NOMO-1 treated with DMSO at 0.1 percent for 48 hours (cell line): Measurements from ENCODE around the gene LAMTOR5.
A peak's percentile ranks its signal among the peaks of the same experiment; 100 is the strongest.

Experiments
- DNase-seq: peaks from one replicate; lab custom pipeline; 2025; ENCODE audit not compliant: unreplicated experiment; lab: John Stamatoyannopoulos, UW

The LAMTOR5 gene

DNA sequence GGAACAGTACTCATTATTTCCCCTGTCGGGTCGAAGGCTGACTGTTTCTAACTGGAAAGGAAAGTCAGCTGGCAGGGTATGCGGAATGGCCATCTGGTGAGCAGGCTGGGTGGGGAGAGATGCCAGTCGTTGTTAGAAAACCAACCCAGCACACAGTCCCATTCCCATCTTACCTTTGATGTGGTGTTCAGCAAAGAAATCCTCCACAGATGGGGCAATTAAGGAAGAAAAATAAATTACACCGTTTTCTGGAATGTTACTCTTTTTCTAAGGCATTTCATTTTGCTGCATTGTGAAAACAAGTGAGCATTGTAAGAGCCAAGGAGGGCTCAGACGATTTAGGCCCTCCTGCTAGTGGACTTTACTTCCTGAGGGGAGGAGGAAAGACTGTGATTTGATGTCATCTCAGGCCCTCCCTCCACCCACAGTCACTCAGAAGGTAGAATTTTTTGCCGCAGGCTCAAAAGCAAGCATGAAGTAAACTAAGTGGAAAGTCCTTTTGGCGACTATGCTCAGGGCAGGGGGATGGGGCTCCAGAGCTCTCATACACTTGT is 16.7 kb downstream of the LAMTOR5 start, which contains the start of gene SLC16A4:
Gene SLC16A4, minus strand, starts transcription at position 335 of the 554 bp plus-strand sequence. CDS start 1,703 bp downstream, outside the sequence.
- no peak for DNase-seq

GRCh38 chr1:110390096-110390495 is 17.4 kb downstream of the LAMTOR5 start:
- no peak for DNase-seq

GRCh38 chr1:110387048-110387754 is 20.3 kb downstream of the LAMTOR5 start:
- no peak for DNase-seq

- no peak for DNase-seq
Observed at GRCh38 chr1:110385369-110385768, 22.1 kb downstream of the LAMTOR5 start.

GRCh38 chr1:110384581-110385321 is 22.7 kb downstream of the LAMTOR5 start:
- DNase-seq: peak; percentile 80

DNA sequence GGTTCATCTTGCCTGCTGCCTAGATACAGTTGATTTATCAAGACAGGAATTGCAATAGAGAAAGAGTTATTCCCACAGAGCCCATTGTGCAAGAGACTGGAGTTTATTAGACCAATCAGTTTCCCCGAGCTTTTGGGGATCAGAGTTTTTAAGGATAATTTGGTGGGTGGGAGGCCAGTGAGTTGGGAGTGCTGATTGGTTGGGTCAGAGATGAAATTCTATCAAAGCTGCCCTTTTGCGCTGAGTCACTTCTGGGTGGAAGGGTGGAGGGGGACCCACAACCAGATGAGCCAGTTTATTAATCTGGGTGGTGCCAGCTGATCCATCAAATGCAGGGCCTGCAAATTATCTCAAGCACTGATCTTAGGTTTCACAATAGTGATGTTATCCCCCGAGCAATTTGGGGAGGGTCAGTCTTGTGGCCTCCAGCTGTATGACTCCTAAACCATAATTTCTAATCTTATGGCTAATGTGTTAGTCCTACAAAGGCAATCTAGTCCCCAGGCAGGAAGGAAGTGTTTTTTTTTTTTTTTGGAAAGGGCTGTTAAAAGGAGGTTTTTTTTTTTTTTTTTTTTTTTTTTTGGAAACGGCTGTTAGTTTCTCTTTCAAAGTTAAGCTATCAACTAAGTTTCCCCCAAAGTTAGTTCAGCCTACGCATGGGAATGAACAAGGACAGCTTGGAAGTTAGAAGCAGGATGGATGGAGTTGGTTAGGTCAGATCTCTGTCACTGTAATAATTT is 24.1 kb downstream of the LAMTOR5 start:
- no peak for DNase-seq

DNA sequence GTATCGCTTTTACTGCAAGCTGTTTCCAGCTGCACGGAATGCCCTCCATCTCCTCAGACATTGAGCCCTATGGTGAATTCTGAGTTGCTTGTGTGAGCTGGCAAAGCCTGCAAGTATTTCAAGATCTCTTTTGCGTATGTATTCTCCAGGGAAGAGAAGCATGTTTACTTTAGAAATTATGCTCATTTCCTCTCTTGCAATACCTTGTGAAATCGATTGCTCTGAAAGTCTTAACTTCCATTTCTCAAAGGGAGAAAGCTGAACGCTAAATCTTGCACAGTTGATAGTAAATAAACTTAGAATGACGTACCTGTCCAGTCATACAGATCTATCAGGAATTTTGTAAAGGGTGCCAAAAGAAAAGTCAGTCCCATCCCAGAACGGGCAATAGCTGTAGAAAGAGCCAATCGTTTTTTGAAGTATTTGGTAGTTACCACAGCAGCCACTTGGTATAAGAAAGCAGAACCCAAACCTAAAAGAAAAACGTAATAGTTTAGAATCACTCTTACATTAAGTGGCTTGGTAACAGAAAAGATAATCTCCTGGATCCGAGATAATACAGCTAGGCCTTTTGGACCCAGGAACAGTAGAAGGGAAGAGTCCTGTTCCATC is 26.7 kb downstream of the LAMTOR5 start:
- peak; percentile 93 for DNase-seq

- DNase-seq: no peak
Observed at GRCh38 chr1:110375490-110375889, 32.0 kb downstream of the LAMTOR5 start.

GRCh38 chr1:110370827-110371226 is 36.7 kb downstream of the LAMTOR5 start:
- DNase-seq: no peak

DNA sequence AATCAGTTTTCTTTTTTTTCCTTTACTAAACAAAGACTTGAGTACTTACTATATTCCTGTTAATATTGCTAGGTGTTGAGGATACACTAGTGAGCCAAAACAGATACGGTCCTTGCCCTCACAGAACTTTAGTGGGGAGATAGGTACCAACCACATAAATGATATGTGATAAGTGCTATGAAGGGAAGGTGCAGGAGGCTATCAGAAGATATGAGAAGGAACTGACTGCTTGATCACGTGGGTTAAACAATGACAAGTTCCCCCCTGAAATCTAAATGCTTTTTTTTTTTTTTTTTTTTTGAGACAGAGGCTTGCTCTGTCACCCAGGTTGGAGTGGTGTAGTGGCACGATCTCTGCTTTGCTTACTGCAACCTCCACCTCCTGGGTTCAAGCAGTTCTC is 43.3 kb downstream of the LAMTOR5 start:
- no peak for DNase-seq

DNA sequence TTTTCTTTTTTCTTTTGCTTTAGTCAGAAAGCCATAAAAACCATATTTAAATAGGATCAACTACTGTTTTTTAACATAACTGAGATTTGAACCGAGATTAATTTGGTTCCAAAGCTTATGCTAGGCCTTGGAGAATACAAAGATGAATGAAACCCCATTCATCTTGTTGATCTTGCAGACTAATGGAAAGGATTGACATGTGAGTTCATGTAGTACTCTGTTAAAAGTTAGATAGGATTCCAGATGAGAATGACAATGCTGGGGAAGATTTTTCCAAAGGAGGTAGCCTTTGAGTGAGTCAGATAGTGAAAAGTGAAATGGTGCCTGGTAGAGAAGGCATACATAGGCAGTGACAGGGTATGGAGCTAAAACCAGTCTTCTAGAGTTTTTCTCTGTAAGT is 45.6 kb downstream of the LAMTOR5 start:
- DNase-seq: no peak

- peak; percentile 32 for DNase-seq
Observed at GRCh38 chr1:110360431-110360830, 47.1 kb downstream of the LAMTOR5 start.

DNA sequence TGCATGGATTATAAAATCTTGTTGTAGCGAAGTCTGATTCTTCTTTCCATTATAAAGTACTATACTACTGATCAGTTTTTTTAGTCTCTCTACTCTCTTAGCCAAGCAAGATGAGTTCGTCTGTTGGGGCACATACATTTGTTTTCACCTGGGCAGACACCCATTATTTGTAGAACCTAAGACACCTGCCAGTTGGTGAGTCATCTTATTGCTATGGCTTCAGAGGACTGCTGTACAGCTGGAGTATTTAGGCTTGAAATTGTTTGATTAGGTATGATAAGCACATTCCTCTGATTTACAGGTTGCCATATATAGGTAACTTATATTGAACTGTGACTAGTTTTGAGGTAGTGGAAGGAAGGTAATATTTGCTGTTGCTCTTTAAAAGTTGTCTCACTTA is 51.1 kb downstream of the LAMTOR5 start:
- no peak for DNase-seq

DNA sequence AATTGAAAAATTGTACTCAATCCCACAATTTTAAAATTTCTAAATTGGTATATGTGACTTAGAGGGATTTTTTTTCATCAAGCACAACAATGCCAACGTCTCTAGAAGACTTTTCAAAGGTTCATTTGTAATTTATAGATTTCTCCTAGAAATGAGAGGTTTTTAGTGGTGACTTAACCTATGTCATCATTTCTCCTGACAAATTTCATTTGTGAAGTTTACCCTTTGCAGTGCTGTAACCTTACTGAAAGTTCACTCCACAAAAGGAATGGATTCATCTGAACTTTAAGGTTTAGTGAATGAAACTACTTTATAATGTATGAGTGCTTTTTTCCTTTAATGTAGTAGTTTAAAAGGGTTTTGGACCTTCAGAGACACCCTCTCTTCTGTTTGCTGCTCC is 52.2 kb downstream of the LAMTOR5 start:
- DNase-seq: no peak
